ENCODE results near the gene CCDC177. TPM values are rescaled to one million over a fixed set of nuclear protein-coding genes. Genes with fewer than 3 reads are reported as not detected.
A peak's percentile ranks its signal among the peaks of the same experiment; 100 is the strongest.

The CCDC177 gene
- total and polyA plus RNA-seq, 2 experiments from 2014 or later = not detected

- Histone ChIP-seq H3K4me3 (no peak overlapping the region), H3K4me1 (ENCODE audit: low read depth) (no peaks in the 10 kb centered on the region), H3K36me3 (no peaks in the 10 kb centered on the region), H3K9me3 (ENCODE audit: low read depth) (no peaks in the 10 kb centered on the region), H3K27ac (no peak overlapping the region), H3K27me3 (peaks cover 96% of the 10 kb centered on the region)
- no peak for TF ChIP-seq CTCF (IDR thresholded peaks at IDR 0.05; ENCODE audit: low read depth, low read length)
- peak in 1 of 2 donors; percentile 14 for DNase-seq (ENCODE audit: low read depth in 1 of 2, low spot score in 1 of 2)
Measured at GRCh38 chr14:69572841-69573135, 1.9 kb downstream of the CCDC177 start.

DNA sequence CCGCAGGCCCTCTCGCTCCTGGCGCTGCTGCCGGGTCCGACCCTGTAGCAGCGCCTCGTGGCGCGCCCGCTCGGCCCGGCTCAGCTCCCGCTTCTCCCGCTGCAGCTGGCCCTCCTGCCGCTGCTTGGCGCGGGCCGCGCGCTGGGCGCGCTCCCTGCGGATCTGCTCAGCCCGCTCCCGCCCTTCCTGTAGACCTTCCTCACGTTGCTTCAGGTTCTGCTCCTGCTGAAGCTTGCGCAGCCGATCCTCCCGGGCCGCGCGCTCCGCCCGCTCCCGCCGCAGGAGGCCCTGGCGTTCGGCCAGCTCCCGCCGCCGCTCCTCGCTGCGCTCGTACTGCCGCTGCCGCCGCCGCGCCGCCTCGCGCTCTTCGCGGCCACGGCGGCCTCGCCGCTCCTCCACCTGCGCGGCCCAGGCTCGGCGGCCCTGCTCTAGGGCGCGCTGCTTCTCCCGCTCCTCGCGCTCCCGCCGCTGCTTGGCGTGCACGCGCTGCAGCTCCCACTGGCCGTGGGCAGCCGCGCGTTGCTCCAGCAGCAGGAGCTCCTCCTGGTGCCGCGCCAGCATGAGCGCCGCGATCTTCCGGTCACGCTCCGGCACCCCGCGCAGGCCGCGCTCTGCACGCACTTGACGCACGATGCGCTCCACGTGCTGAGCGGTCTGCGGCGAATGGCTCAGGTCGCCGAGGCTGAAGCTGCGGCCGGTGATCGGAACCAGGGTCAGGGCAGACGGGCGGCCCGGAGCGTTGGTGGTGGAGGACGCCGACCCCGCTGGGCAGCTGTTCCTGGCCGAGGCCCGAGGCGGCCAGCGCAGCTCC, 2.4 kb downstream of the CCDC177 start:
- H3K4me1 ChIP-seq (ENCODE audit: low read depth) = no peaks in the 10 kb centered on the region
- no peak overlapping the region for H3K27ac ChIP-seq
- H3K36me3 ChIP-seq = no peaks in the 10 kb centered on the region
- peaks cover 99% of the 10 kb centered on the region for H3K27me3 ChIP-seq
- DNase-seq (ENCODE audit: low read depth in 1 of 2, low spot score in 1 of 2) = peak; percentile 55 to 72
- peak overlapping the region; percentile 24 for H3K4me3 ChIP-seq
- no peaks in the 10 kb centered on the region for H3K9me3 ChIP-seq (ENCODE audit: low read depth)
- no peak for TF ChIP-seq CTCF (IDR thresholded peaks at IDR 0.05; ENCODE audit: low read depth, low read length)

GRCh38 chr14:69571449-69572029, 3.1 kb downstream of the CCDC177 start:
- H3K36me3 ChIP-seq = no peaks in the 10 kb centered on the region
- H3K4me3 ChIP-seq = peak overlapping the region; percentile 24
- peaks cover 99% of the 10 kb centered on the region for H3K27me3 ChIP-seq
- peak in 1 of 2 donors; percentile 27 for DNase-seq (ENCODE audit: low read depth in 1 of 2, low spot score in 1 of 2)
- H3K27ac ChIP-seq = no peak overlapping the region
- H3K4me1 ChIP-seq (ENCODE audit: low read depth) = no peaks in the 10 kb centered on the region
- no peak for TF ChIP-seq CTCF (IDR thresholded peaks at IDR 0.05; ENCODE audit: low read depth, low read length)
- no peaks in the 10 kb centered on the region for H3K9me3 ChIP-seq (ENCODE audit: low read depth)

DNA sequence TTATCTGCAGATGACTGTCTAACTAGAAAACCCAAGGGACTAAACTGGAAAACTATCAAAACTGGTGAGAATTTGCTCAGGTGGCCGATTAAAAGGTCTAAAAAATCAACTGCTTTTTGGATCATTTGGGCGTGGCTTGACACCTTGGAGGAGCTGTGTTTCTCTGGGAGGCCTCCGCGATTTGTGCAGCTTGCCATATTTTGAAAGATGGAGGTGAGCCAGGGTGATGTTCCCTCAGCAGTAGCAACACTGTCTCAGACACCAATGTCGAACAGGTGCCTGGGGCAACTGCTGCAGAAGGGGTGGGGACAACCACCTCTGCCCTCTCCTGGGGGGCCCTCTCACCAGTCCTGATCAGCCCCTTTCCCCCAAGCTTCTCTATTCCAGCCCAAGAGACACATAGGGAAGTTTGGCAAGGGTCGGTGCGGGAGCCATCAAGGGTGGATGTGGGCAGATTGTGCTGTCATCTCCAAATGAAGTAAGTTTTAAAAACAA, 3.8 kb downstream of the CCDC177 start:
- peaks cover 99% of the 10 kb centered on the region for H3K27me3 ChIP-seq
- DNase-seq (ENCODE audit: low read depth in 1 of 2, low spot score in 1 of 2) = no peak
- H3K4me1 ChIP-seq (ENCODE audit: low read depth) = no peaks in the 10 kb centered on the region

GRCh38 chr14:69569859-69570258, 4.8 kb downstream of the CCDC177 start:
- Histone ChIP-seq H3K27me3 (peaks cover 99% of the 10 kb centered on the region), H3K27ac (no peak overlapping the region), H3K4me3 (no peak overlapping the region), H3K36me3 (no peaks in the 10 kb centered on the region), H3K4me1 (ENCODE audit: low read depth) (no peaks in the 10 kb centered on the region), H3K9me3 (ENCODE audit: low read depth) (no peaks in the 10 kb centered on the region)
- DNase-seq (ENCODE audit: low read depth in 1 of 2, low spot score in 1 of 2) = no peak
- TF ChIP-seq CTCF (IDR thresholded peaks at IDR 0.05; ENCODE audit: low read depth, low read length) = no peak

More for the DNA sequence above, 3.8 kb downstream of the CCDC177 start:
- H3K36me3 ChIP-seq = no peaks in the 10 kb centered on the region
- H3K27ac ChIP-seq = no peak overlapping the region
- H3K4me3 ChIP-seq = no peak overlapping the region
- no peaks in the 10 kb centered on the region for H3K9me3 ChIP-seq (ENCODE audit: low read depth)
- TF ChIP-seq CTCF (IDR thresholded peaks at IDR 0.05; ENCODE audit: low read depth, low read length) = no peak
